Transverse colon (tissue), 3 donors: ENCODE data around the gene TMEM97.

Experiments used
- CTCF ChIP-seq, 5 experiments: fragments of 200-600 bp in 3 of 5; fragments of 450-650 bp in 2 of 5; sonication (generic) in 3 of 5; IDR thresholded peaks; 1 replicate in 2 of 5; 2 replicates in 3 of 5; pipeline ENCODE4 v1.5.1; 2016 to 2017; ENCODE audit warnings: antibody characterized with exemption in 5 of 5, inconsistent platforms in 3 of 5, mild to moderate bottlenecking in 2 of 5, moderate library complexity in 1 of 5
- EP300 ChIP-seq: sonication (generic); formaldehyde crosslinking; IDR thresholded peaks from one replicate; pipeline ENCODE4 v1.6.1; 2017; ENCODE audit warnings: antibody characterized with exemption, low read depth

GRCh38 chr17:28285965-28286364 lies 33.0 kb upstream of the TMEM97 start:
- TF ChIP-seq EP300 (no peak), CTCF (IDR thresholded peaks at IDR 0.05) (no peak)
